DOHH2 (cell line): ENCODE measurements around the gene TUBB6.

ENCODE experiments used
- H3F3A ChIP-seq: fragments of 200-600 bp; sonication (generic), shearing (Covaris generic); 2 replicates; pipeline ENCODE4 v1.6.0; 2016; ENCODE audit warnings: antibody characterized with exemption, mild to moderate bottlenecking; ENCODE audit not compliant: control insufficient read depth, insufficient read depth
- H3K27ac ChIP-seq: fragments of 200-600 bp; sonication (generic); 2 replicates; pipeline ENCODE4 v1.5.1; 2014; ENCODE audit warnings: low read depth, mild to moderate bottlenecking, low read length, moderate library complexity
- H3K27me3 ChIP-seq: fragments of 200-600 bp; sonication (generic); 2 replicates; pipeline ENCODE4 v1.6.1; 2014; ENCODE audit warnings: mild to moderate bottlenecking, low read length, mixed read lengths; ENCODE audit not compliant: control insufficient read depth
- H3K36me3 ChIP-seq: fragments of 200-600 bp; sonication (generic); 2 replicates; pipeline ENCODE4 v1.6.1; 2014; ENCODE audit warnings: mild to moderate bottlenecking, low read length, moderate library complexity, mixed read lengths; ENCODE audit not compliant: control insufficient read depth
- H3K4me1 ChIP-seq: fragments of 200-600 bp; sonication (generic); 2 replicates; pipeline ENCODE4 v1.6.1; 2014; ENCODE audit warnings: mild to moderate bottlenecking, low read length, mixed read lengths; ENCODE audit not compliant: control insufficient read depth
- H3K4me2 ChIP-seq: fragments of 200-600 bp; sonication (generic); 2 replicates; pipeline ENCODE4 v1.6.0; 2014; ENCODE audit warnings: mild to moderate bottlenecking, low read length, moderate library complexity
- H3K4me3 ChIP-seq: fragments of 200-600 bp; sonication (generic); 2 replicates; pipeline ENCODE4 v1.5.1; 2014; ENCODE audit warnings: mild to moderate bottlenecking, low read length, mixed read lengths
- H3K79me2 ChIP-seq: fragments of 200-600 bp; sonication (generic); 2 replicates; pipeline ENCODE4 v1.6.1; 2014; ENCODE audit warnings: mild to moderate bottlenecking, low read length, mixed read lengths; ENCODE audit not compliant: control insufficient read depth
- H3K9me2 ChIP-seq: fragments of 200-600 bp; sonication (generic); replicated peaks from 2 replicates; pipeline ENCODE4 v1.6.1; 2014; ENCODE audit warnings: mild to moderate bottlenecking, low read length, mixed read lengths; ENCODE audit not compliant: control insufficient read depth
- H3K9me3 ChIP-seq: fragments of 200-600 bp; sonication (generic); 2 replicates; pipeline ENCODE4 v1.6.1; 2014; ENCODE audit warnings: antibody characterized with exemption, low read length, mixed read lengths; ENCODE audit not compliant: control insufficient read depth, insufficient read depth
- H4K20me1 ChIP-seq: fragments of 200-600 bp; sonication (generic); 2 replicates; pipeline ENCODE4 v1.6.0; 2014; ENCODE audit warnings: low read depth, mild to moderate bottlenecking, antibody characterized with exemption, low read length, moderate library complexity; ENCODE audit not compliant: control insufficient read depth, insufficient read depth
- EZH2phosphoT487 ChIP-seq: fragments of 200-600 bp; sonication (generic); IDR thresholded peaks from 2 replicates; pipeline ENCODE4 v1.6.1; 2017; ENCODE audit warnings: borderline replicate concordance, mild to moderate bottlenecking, antibody characterized with exemption, low read length, moderate library complexity, mixed read lengths
- TF ChIP-seq, protein P1 (sequence below): fragments of 200-600 bp; sonication (generic); IDR thresholded peaks from one replicate; pipeline ENCODE4 v1.5.1; 2014; ENCODE audit warnings: antibody characterized with exemption, mild to moderate bottlenecking, low read depth, low read length; ENCODE audit not compliant: poor library complexity, severe bottlenecking

TUBB6 gene

DNA sequence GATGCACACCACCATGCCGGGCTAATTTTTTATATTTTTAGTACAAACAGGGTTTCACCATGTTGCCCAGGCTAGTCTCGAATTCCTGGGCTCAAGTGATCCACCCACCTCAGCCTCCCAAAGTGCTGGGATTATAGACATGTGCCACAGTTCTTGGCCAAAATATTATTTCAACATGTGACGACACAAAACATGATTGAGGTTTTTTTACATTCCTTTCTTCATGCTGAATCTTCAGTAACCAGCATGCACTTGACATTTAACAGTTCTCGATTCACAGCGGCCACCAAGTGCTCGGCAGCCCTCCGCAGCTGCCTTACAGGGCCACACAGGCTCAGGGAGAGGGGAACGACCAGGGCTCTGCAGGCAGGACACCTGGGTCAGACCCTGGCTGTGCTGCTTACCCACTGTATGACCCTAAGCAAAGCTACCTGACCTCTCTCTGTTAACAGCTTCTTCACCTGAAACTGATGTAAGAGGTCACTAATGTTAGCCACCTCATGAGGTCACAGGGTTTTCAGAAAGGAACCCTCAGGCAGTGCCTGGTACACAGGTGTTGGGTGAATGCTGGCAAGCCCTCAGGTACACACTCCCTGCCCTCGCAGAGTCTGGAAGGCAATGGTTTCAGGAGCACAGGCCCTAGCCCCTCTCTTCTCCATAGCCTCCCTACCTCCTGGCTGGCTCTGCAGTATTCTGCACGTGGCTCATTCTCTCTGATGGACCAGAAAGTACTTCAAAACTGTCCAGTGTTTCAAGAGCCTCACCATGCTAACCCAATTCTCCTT lies 25.7 kb downstream of the TUBB6 start:
- no peak overlapping the region for H3K4me3 ChIP-seq
- H3K36me3 ChIP-seq: peaks cover 58% of the 10 kb centered on the region
- no peak overlapping the region for H3K27ac ChIP-seq
- H3K9me3 ChIP-seq: no peaks in the 10 kb centered on the region
- H3F3A ChIP-seq: no peaks in the 10 kb centered on the region
- H3K9me2 ChIP-seq: no peaks in the 10 kb centered on the region
- no peak overlapping the region for H3K4me2 ChIP-seq
- no peaks in the 10 kb centered on the region for H3K79me2 ChIP-seq
- H3K27me3 ChIP-seq: no peaks in the 10 kb centered on the region
- TF ChIP-seq EZH2phosphoT487: no peak
- H4K20me1 ChIP-seq: no peaks in the 10 kb centered on the region
- H3K4me1 ChIP-seq: no peaks in the 10 kb centered on the region

DNA sequence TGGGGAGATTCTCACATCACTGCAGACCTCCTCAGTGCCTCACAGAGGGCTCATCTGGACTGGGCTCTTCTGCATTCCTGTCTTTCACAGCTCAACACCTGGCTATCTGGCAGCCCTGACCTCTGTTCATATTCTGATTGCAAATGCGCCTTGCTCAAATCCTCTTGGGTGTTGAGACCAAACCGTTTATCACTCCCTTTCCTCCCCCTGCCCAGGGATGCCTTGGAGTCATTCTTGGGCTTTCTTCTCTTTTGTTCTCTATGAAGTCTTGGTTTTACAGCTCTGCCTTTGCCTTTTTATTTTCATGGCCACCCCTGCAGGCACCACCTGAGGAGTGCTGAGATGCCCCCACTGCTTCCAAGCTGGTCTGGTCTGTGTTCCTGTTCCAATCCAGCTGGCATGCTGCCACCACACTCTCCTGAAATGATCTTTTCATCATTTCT lies 26.3 kb downstream of the TUBB6 start:
- Histone ChIP-seq H3K9me3 (no peaks in the 10 kb centered on the region), H3K4me2 (no peak overlapping the region), H3K4me3 (no peak overlapping the region), H3K36me3 (peaks cover 53% of the 10 kb centered on the region), H3F3A (no peaks in the 10 kb centered on the region), H3K4me1 (no peaks in the 10 kb centered on the region), H3K27me3 (no peaks in the 10 kb centered on the region), H4K20me1 (no peaks in the 10 kb centered on the region), H3K27ac (no peak overlapping the region), H3K79me2 (no peaks in the 10 kb centered on the region), H3K9me2 (no peaks in the 10 kb centered on the region)
- no peak for TF ChIP-seq EZH2phosphoT487
- TF ChIP-seq, protein P1, sequence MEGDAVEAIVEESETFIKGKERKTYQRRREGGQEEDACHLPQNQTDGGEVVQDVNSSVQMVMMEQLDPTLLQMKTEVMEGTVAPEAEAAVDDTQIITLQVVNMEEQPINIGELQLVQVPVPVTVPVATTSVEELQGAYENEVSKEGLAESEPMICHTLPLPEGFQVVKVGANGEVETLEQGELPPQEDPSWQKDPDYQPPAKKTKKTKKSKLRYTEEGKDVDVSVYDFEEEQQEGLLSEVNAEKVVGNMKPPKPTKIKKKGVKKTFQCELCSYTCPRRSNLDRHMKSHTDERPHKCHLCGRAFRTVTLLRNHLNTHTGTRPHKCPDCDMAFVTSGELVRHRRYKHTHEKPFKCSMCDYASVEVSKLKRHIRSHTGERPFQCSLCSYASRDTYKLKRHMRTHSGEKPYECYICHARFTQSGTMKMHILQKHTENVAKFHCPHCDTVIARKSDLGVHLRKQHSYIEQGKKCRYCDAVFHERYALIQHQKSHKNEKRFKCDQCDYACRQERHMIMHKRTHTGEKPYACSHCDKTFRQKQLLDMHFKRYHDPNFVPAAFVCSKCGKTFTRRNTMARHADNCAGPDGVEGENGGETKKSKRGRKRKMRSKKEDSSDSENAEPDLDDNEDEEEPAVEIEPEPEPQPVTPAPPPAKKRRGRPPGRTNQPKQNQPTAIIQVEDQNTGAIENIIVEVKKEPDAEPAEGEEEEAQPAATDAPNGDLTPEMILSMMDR: no peak

- no peaks in the 10 kb centered on the region for H3K9me2 ChIP-seq
- no peaks in the 10 kb centered on the region for H3K27me3 ChIP-seq
- no peaks in the 10 kb centered on the region for H4K20me1 ChIP-seq
- no peaks in the 10 kb centered on the region for H3K9me3 ChIP-seq
- no peak for TF ChIP-seq EZH2phosphoT487
- TF ChIP-seq, protein P1: no peak
- no peaks in the 10 kb centered on the region for H3F3A ChIP-seq
- H3K4me3 ChIP-seq: no peak overlapping the region
- H3K36me3 ChIP-seq: peaks cover 49% of the 10 kb centered on the region
- H3K4me1 ChIP-seq: no peaks in the 10 kb centered on the region
- no peak overlapping the region for H3K27ac ChIP-seq
- H3K79me2 ChIP-seq: no peaks in the 10 kb centered on the region
- H3K4me2 ChIP-seq: no peak overlapping the region
Measured at GRCh38 chr18:12334863-12335262, 26.8 kb downstream of the TUBB6 start.

DNA sequence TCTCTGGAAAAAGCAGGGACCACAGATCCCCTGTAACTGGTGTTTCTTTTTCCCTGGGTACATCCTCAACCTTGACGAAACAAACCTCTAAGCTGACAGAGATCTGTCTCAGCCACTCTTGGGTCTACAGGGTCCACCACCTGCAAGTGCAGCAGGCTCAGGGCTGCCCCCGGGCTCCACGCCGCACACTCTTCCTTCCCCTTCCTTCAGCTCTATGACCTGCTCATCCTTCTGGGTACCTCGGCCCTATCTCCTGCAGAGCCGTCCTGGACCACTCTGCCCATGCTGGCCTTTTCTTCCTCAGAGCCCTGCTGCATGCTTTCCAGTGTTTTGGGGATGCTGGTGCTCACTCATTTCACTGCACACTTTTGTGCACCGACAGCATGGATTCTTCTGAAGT lies 27.5 kb downstream of the TUBB6 start:
- H3K4me2 ChIP-seq: no peak overlapping the region
- no peaks in the 10 kb centered on the region for H3K9me3 ChIP-seq
- H3K27me3 ChIP-seq: no peaks in the 10 kb centered on the region
- TF ChIP-seq EZH2phosphoT487: no peak
- TF ChIP-seq, protein P1: no peak
- H3F3A ChIP-seq: no peaks in the 10 kb centered on the region
- H3K27ac ChIP-seq: no peak overlapping the region
- H3K4me3 ChIP-seq: no peak overlapping the region
- no peaks in the 10 kb centered on the region for H3K4me1 ChIP-seq
- no peaks in the 10 kb centered on the region for H4K20me1 ChIP-seq
- no peaks in the 10 kb centered on the region for H3K79me2 ChIP-seq
- peaks cover 54% of the 10 kb centered on the region for H3K36me3 ChIP-seq
- H3K9me2 ChIP-seq: no peaks in the 10 kb centered on the region
